Astrocyte of the spinal cord (primary cell): Measurements from ENCODE around the gene ARID3A.
A peak's percentile ranks its signal among the peaks of the same experiment; 100 is the strongest.
"Not testable (repeated sequence)": the region's sequence is repeated elsewhere in the genome, so short reads cannot be mapped to it uniquely, and the experiment has no call there.

Experiments used
- DNase-seq: peaks from one replicate; pipeline ENCODE4 v3.0.0; 2011; ENCODE audit warnings: low read depth, low spot score
- H3K4me3 ChIP-seq: 2 replicates; pipeline ENCODE4 v1.5.1; 2011; ENCODE audit warnings: low read depth, mild to moderate bottlenecking, low read length, moderate library complexity
- in situ Hi-C: cut with HindIII; loops from 2 replicates; pipeline ENCODE4 v1.10.0; 2017; ENCODE audit warnings: low sequenced_read_pairs
- TF ChIP-seq, protein P1 (sequence below): IDR thresholded peaks from 2 replicates; pipeline ENCODE4 v1.5.1; 2012; ENCODE audit warnings: low read depth, mild to moderate bottlenecking, low read length, inconsistent platforms

The ARID3A gene, protein sequence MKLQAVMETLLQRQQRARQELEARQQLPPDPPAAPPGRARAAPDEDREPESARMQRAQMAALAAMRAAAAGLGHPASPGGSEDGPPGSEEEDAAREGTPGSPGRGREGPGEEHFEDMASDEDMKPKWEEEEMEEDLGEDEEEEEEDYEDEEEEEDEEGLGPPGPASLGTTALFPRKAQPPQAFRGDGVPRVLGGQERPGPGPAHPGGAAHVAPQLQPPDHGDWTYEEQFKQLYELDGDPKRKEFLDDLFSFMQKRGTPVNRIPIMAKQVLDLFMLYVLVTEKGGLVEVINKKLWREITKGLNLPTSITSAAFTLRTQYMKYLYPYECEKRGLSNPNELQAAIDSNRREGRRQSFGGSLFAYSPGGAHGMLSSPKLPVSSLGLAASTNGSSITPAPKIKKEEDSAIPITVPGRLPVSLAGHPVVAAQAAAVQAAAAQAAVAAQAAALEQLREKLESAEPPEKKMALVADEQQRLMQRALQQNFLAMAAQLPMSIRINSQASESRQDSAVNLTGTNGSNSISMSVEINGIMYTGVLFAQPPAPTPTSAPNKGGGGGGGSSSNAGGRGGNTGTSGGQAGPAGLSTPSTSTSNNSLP

DNA sequence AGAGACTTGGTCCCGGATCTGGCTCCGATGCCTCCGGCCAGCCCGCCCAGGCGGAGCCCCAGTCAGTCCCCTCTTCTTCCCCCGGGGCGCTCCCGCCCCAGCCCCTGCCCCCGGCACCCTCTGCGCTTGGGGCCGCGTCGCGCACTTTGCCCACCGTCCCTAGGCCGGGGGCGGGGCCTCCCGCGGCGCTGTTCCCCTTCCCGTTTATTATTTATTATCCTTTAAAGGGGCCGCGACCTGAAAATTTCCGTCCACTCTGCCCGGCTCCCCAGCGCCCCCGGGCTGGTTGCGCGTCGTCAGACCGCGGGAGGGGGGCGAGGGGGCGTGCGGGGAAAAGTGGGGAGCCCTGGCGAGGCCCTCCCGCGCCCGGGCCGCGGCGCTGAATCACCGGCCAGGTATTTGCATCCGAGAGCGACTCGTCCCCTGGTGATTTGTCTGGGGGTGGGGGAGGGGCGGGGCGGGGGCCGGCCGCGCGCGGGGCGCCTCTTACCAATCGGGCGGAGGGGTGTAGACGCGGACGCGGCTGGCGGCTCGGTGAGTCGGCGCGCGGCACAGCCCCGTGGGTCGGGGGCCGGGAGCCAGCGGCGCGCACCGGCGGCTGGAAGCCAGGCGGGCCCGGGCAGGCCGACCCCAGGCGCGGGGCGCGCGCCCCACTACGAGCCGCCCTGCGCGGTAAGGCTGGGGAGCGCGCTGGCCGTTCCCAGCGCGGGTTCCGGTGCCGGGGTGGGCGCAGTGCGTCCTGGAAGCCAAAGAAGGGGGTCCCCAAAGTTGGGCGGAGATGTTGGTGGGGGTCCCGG lies at the start of gene ARID3A:
Gene ARID3A, plus strand, starts transcription at position 510 of the 797 bp plus-strand sequence. CDS start 3,494 bp downstream, outside the sequence.
- DNase-seq: peak; percentile 91
- in situ Hi-C loops: no loop called here
- TF ChIP-seq, protein P1, sequence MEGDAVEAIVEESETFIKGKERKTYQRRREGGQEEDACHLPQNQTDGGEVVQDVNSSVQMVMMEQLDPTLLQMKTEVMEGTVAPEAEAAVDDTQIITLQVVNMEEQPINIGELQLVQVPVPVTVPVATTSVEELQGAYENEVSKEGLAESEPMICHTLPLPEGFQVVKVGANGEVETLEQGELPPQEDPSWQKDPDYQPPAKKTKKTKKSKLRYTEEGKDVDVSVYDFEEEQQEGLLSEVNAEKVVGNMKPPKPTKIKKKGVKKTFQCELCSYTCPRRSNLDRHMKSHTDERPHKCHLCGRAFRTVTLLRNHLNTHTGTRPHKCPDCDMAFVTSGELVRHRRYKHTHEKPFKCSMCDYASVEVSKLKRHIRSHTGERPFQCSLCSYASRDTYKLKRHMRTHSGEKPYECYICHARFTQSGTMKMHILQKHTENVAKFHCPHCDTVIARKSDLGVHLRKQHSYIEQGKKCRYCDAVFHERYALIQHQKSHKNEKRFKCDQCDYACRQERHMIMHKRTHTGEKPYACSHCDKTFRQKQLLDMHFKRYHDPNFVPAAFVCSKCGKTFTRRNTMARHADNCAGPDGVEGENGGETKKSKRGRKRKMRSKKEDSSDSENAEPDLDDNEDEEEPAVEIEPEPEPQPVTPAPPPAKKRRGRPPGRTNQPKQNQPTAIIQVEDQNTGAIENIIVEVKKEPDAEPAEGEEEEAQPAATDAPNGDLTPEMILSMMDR: no peak
- peak within 1 kb of the TSS; percentile 92 for H3K4me3 ChIP-seq

DNA sequence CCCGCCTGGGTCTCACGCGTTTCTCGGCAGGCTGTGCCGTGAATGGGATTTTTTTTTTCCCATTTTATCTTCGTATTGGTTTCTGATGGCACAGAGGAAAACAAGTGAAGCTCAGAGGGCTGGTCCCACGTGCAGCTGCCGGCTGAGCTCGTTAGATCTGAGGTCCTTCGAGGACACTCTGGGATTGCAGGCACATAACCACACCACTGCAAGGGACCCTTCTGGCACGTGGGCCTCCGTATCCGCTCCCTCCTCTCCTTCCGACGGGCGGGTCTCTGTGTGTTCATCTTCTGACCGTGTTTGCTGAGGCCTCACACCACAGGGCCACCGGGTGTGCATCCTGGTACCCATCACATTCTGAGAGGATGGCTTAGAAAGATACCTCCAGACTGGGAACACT lies 49.7 kb upstream of the ARID3A start:
- TF ChIP-seq, protein P1: no peak
- in situ Hi-C loops: no loop called here
- no peak for DNase-seq
- H3K4me3 ChIP-seq: no peak overlapping the region

DNA sequence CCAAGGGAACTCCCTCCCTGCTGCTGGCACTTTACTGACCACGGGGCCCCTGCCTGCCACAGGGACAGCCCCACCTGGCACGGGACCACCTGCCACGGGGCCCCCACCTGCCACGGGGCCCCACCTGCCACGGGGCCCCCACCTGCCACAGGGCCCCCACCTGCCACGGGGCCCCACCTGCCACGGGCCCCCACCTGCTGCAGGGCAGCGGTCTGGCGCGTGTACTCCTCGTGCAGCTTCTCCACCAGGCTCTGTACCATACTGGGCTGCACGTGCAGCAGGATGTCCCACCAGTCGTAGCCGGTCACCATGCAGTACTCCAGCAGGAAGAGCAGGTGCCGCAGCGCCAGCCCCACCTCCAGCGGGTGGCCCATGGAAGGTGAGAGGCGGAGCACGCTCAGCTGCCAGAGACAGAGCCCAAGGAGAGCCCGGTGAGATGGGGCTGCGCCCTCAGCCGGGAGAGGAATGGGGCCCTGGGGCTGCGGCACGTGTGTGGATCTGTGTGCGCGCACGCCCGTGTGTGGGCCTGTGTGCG lies 49.0 kb upstream of the ARID3A start:
- TF ChIP-seq, protein P1: no peak
- no peak overlapping the region for H3K4me3 ChIP-seq
- in situ Hi-C loops: no loop called here

DNA sequence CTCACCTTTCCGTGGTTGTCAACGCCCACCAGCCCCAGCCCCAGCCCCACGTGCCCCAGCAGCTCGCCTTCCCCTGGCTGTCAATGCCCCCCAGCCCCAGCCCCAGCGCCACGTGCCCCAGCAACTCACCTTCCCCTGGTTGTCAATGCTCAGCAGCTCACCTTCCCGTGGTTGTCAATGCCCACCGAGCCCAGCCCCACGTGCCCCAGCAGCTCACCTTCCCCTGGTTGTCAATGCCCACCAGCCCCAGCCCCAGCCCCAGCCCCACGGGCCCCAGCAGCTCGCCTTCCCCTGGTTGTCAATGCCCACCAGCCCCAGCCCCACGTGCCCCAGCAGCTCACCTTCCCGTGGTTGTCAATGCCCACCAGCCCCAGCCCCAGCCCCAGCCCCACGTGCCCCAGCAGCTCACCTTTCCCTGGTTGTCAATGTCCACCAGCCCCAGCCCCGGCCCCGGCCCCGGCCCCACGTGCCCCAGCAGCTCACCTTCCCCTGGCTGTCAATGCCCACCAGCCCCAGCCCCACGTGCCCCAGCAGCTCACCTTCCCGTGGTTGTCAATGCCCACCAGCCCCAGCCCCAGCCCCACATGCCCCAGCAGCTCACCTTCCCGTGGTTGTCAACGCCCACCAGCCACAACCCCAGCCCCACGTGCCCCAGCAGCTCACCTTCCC lies 47.7 kb upstream of the ARID3A start:
- DNase-seq, in situ Hi-C loops, H3K4me3 ChIP-seq: not testable (repeated sequence)

More for the DNA sequence above, 49.0 kb upstream of the ARID3A start:
- no peak for DNase-seq

DNA sequence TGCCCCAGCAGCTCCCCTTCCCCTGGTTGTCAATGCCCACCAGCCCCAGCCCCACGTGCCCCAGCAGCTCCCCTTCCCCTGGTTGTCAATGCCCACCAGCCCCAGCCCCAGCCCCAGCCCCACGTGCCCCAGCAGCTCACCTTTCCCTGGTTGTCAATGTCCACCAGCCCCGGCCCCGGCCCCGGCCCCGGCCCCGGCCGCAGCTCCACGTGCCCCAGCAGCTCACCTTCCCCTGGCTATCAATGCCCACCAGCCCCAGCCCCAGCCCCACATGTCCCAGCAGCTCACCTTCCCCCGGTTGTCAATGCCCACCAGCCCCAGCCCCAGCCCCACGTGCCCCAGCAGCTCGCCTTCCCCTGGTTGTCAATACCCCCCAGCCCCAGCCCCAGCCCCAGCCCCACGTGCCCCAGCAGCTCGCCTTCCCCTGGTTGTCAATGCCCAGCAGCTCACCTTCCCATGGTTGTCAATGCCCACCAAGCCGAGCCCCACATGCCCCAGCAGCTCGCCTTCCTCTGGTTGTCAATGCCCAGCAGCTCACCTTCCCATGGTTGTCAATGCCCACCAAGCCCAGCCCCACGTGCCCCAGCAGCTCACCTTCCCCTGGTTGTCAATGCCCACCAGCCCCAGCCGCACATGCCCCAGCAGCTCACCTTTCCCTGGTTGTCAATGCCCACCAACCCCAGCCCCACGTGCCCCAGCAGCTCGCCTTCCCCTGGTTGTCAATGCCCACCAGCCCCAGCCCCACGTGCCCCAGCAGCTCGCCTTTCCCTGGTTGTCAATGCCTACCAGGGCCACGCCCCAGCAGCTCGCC lies 46.9 kb upstream of the ARID3A start:
- DNase-seq, in situ Hi-C loops, H3K4me3 ChIP-seq: not testable (repeated sequence)

DNA sequence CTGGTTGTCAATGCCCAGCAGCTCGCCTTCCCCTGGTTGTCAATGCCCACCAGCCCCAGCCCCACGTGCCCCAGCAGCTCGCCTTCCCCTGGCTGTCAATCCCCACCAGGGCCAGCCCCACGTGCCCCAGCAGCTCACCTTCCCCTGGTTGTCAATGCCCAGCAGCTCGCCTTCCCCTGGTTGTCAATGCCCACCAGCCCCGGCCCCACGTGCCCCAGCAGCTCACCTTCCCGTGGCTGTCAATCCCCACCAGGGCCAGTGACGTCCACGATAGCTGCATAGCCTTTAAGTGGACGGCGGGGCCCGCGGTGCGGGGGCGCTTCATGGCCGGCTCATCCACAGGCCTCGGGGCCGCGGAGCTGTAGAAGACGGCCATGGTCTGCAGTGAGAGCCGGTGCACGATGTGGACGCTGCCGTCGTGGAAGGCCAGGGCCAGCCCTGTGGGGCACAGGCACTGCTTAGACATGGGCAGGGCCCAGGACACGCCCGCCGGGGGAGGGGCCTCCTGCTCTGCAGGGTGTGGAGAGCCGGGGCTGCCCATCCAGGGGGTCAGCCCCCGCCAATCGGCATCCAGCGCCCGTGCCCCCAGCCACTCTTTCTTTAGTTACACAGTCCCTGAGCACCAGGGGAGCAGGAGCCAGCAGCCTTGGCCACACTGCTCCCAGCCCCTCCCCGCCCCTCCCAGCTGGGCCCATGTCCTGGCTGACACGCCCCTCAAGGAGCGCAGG lies 46.0 kb upstream of the ARID3A start:
- no peak overlapping the region for H3K4me3 ChIP-seq
- no peak for DNase-seq
- in situ Hi-C loops: no loop called here

More for the DNA sequence above, 46.0 kb upstream of the ARID3A start:
- TF ChIP-seq, protein P1: no peak
